GM13977 (cell line): ENCODE measurements around the gene CTXN1.
"Not testable (repeated sequence)": the region's sequence is repeated elsewhere in the genome, so short reads cannot be mapped to it uniquely, and the experiment has no call there.

Experiments used
- DNase-seq: peaks from one replicate; pipeline ENCODE4 v3.0.0; 2012; ENCODE audit warnings: low spot score
- in situ Hi-C: fragments of 300-500 bp; cut with MboI; formaldehyde crosslinking; loops from one replicate; pipeline ENCODE4 v1.12.0; 2022; ENCODE audit warnings: low sequenced_read_pairs, low pct_unique_long_range_greater_than_20kb, mixed read lengths, inconsistent platforms; ENCODE audit not compliant: unreplicated experiment
- TF ChIP-seq, protein P1 (sequence below): IDR thresholded peaks from 2 replicates; pipeline ENCODE4 v1.5.1; 2012; ENCODE audit warnings: mild to moderate bottlenecking, control low read depth; ENCODE audit not compliant: insufficient read depth; ENCODE audit errors: extremely low read depth, missing control alignments

The CTXN1 gene

DNA sequence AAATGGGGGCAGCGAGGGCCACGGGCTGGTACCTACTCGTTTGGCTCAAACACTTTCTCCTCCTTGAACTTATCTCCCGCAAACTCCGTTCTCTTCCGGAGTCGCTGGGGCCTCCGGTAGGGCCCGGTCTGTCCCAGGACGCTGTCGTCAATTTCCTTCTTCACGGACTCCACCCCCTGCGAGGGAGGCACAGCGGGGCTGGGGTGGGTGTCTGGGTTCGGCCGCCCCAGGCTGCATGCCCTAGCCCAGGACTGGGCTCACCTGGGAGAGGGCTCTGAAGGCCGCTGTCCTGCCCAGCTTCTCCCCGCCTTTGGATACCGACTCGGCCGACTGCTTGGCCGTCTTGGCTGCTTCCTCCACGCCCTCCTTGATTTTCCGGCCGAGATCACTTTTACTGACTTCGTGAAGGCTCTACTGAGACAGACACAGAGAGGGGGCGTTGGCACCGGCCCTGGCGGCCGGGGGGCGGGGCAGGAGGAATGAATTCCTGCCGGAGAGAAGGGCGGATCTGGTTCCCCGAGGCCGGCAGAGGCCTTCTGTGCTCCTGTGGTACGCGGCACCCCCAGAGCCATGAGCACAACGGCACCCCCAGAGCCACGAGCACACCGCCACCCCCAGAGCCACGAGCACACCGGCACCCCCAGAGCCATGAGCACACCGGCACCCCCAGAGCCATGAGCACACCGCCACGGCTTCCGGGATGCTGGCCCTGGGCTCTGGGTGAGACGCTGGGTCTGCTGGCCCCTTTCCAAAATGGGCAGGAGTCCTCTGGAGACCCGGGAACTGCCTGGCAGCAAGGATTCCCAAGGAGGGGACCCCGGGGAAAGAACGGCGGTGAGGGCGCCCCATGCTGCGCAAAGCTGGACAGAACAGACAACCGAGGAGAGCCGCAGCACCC lies 8.1 kb upstream of the CTXN1 start:
- TF ChIP-seq, protein P1, sequence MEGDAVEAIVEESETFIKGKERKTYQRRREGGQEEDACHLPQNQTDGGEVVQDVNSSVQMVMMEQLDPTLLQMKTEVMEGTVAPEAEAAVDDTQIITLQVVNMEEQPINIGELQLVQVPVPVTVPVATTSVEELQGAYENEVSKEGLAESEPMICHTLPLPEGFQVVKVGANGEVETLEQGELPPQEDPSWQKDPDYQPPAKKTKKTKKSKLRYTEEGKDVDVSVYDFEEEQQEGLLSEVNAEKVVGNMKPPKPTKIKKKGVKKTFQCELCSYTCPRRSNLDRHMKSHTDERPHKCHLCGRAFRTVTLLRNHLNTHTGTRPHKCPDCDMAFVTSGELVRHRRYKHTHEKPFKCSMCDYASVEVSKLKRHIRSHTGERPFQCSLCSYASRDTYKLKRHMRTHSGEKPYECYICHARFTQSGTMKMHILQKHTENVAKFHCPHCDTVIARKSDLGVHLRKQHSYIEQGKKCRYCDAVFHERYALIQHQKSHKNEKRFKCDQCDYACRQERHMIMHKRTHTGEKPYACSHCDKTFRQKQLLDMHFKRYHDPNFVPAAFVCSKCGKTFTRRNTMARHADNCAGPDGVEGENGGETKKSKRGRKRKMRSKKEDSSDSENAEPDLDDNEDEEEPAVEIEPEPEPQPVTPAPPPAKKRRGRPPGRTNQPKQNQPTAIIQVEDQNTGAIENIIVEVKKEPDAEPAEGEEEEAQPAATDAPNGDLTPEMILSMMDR, result no peak
- no peak for DNase-seq
- in situ Hi-C loops, result no loop called here

DNA sequence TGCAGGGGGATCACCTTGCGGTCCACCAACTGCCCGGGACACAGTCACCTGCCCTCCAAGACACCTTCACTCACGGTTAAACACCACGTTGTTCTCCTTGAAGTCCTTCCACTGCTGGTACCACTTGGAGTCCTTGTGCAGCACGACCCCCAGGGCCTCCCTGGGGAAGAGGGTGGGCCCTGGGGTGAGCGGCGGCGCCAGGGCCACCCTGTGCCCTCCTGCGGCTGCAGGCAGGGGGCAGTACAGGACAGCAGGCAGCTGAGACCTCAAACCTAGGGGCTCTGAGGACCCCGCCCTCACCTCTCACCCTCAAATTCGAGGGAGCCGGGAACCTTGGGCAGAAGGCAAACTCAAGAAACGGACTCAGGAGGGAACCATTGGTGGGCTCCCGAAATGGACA lies 7.5 kb upstream of the CTXN1 start:
- in situ Hi-C loops, result no loop called here
- DNase-seq, result no peak
- TF ChIP-seq, protein P1, result peak; percentile 36

DNA sequence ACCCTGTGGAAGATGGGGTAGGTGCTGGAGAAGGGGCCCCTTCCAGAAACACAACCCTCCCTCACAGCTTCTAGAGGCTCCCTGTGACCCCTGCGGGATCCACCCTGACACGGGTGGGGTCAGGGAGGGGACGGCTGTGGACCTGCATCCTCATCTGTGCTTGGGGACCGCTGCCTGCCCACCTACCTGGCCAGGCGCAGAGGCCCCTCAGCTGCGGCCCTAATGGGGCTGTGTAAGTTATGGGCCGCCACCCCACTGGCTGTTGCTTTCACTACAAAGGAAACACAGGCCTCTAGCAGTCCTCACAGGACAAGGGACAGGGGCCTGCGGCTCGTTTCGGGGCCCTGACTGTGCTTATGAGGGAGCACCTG lies 7.0 kb upstream of the CTXN1 start:
- no peak for DNase-seq
- in situ Hi-C loops, result no loop called here
- TF ChIP-seq, protein P1, result no peak

DNA sequence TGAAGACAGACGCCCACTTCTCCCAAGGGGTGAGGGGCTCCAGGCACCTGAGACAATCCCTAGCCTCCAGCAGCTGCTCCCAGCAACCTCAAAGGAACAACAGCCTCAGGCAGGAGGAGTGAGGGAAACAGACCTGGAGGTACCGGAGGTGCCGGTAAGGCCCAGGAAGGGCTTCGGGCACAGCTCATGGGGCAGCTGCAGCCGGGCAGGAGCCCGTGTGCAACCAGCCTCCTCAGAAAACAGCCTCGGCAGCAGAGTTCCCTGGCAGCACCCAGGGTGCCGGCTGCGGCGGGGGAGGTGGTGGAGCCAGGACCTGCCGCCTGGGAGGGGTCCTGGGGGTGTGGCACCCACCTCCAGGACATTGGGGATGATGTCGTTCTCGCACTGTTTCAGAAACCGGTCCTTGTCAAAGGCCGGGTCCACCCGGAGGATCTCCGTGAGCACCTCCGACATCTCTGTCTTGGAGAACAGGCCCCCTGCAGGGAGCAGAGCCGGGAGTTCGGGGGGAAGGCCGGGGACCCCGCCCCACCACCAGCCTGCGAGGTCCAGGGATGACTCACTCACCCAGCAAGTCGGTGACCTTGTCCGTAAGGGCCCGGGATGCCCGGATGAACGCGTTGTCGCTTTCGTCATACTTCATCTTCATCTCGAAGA lies 6.5 kb upstream of the CTXN1 start:
- no peak for DNase-seq
- TF ChIP-seq, protein P1, result no peak
- in situ Hi-C loops, result no loop called here

DNA sequence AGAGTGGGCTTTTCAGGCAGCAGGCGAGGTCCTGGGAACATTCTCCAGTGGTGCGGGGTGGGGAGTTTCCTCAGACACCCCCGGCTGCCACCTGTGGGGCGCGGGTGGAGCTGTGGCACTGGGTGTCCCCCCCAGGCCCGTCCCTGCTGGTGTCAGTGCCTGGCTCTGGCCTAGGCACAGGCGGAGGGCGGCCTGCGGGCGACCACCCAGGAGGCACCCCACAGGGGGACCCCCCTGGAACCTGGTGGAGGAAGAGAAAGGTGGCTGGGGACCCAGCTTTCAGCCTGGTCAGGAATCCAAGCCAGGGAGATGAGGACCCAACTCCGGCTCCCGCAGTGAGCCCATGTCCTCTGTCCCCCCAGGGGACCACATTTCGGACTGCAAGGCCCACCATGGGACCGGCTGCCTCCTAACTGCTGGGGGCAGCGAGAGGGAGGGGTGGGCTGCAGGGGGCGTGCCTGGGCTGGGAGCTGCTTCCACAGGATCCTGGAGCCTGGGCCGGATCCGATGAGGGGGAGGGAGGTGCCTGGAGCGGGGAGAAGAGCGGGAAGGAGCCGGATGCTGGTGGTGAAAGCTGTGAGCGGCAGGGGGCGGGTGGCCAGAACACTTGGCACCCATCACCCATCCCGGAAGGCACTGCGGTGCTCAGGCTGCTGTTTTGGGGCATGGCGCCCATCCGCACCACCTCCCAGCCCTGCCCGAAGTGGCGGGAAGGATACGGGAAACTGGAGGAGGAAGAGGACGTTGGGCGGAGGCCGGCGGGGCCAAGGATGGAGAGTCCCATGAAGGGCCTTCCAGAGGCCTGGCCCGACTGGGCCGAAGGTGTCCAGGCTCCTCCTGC lies 5.5 kb upstream of the CTXN1 start:
- in situ Hi-C loops, result no loop called here
- TF ChIP-seq, protein P1, result no peak

DNA sequence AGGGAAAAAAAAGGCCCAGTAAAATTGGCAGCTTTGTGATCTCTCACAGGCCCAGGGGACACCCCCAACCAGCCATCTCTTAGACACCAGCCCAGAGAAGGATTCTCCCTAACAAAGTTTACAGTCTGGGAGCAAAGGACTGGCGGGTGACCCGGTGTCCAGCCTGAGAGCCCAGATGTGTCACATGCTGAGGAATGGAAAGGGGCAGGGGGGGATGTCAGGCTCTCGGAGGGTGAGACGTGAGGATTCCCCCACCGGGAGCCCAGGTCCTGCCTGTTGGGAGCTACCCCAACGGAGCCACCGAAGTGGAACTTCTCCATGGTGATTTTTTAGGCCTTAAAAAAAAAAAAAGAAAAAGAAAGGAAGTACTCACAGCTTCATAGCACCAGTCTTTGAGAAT lies 4.8 kb upstream of the CTXN1 start:
- TF ChIP-seq, protein P1, result no peak
- in situ Hi-C loops, result no loop called here
- no peak for DNase-seq

More for the DNA sequence above, 5.5 kb upstream of the CTXN1 start:
- no peak for DNase-seq

DNA sequence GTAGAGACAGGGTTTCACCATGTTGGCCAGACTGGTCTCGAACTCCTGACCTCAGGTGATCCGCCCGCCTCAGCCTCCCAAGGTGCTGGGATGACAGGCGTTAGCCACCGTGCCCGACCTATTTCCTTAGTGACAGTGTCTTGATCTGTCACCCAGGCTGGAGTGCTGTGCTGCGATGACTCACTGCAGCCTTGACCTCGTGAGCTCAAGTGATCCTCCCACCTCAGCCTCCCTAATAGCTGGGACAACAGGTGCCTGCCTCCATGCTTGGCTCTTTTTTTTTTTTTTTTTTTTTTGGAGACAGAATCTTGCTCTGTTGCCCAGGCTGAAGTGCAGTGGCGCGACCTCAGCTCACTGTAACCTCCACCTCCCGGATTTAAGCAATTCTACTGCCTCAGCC lies 4.1 kb upstream of the CTXN1 start:
- DNase-seq, in situ Hi-C loops: not testable (repeated sequence)
